DOHH2 (cell line): ENCODE data around the gene THBS1.

Source experiments
- EZH2phosphoT487 ChIP-seq: fragments of 200-600 bp; sonication (generic); IDR thresholded peaks from 2 replicates; pipeline ENCODE4 v1.6.1; 2017; ENCODE audit warnings: borderline replicate concordance, mild to moderate bottlenecking, antibody characterized with exemption, low read length, moderate library complexity, mixed read lengths
- TF ChIP-seq, protein P1 (sequence below): fragments of 200-600 bp; sonication (generic); IDR thresholded peaks from one replicate; pipeline ENCODE4 v1.5.1; 2014; ENCODE audit warnings: antibody characterized with exemption, mild to moderate bottlenecking, low read depth, low read length; ENCODE audit not compliant: poor library complexity, severe bottlenecking

DNA sequence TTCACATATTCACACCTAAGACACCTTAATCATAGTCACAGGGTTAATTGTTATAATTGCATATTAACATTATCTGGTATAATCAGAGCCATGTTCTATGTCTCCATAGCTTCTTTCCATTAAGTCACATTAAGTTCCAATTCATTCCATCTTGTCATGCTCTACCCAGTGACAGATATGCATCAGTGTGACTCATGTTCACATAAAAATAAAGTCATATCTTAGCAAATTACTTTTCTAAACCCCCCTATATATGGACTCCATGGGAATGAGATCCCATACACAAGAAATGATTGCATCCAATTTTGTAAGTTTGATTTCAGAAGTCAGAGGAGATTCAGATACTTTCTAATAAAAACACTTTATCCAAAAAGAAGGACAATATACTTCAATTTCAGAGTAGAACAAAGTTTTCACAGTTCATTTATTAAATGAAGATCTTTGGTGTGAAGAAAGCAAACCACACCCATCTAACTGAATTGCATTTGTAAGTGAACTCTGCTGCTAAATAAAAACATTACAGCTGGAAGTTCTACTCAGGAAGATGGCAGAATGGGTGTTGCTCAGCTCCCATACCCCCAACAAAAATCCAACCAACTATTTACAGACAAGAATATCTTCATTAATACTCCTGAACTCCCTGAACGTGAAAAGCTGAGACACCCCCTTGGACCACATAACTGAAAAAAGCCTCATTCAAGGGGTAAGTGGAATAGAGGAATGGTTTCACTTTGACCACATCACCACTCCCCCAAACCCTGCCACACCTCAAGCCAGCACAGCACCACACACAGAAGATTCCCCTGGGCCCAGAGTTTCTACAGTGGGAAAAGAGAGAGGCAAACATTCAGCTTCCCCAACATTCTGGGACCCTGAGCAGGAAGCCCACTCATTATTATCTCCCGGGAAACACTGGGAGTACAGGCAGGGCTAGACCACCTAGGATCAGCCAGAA, 27.6 kb downstream of the THBS1 start:
- TF ChIP-seq, protein P1, sequence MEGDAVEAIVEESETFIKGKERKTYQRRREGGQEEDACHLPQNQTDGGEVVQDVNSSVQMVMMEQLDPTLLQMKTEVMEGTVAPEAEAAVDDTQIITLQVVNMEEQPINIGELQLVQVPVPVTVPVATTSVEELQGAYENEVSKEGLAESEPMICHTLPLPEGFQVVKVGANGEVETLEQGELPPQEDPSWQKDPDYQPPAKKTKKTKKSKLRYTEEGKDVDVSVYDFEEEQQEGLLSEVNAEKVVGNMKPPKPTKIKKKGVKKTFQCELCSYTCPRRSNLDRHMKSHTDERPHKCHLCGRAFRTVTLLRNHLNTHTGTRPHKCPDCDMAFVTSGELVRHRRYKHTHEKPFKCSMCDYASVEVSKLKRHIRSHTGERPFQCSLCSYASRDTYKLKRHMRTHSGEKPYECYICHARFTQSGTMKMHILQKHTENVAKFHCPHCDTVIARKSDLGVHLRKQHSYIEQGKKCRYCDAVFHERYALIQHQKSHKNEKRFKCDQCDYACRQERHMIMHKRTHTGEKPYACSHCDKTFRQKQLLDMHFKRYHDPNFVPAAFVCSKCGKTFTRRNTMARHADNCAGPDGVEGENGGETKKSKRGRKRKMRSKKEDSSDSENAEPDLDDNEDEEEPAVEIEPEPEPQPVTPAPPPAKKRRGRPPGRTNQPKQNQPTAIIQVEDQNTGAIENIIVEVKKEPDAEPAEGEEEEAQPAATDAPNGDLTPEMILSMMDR: no peak
- no peak for TF ChIP-seq EZH2phosphoT487
